Right renal pelvis (tissue), 4 donors: ENCODE measurements around the gene ATP9B. TPM values are rescaled to one million over a fixed set of nuclear protein-coding genes. Genes with fewer than 3 reads are reported as not detected.

Experiments used
- DNase-seq, 4 donors: peaks; one replicate each; pipeline ENCODE4 v3.0.0-alpha.2; 2013; ENCODE audit warnings: low read depth in 4 of 4, low spot score in 3 of 4, missing footprints in 1 of 4
- polyA plus RNA-seq, 4 donors: library from polyadenylated mRNA; unstranded; fragments of 120-200 nt; gene quantifications; one replicate each; pipeline ENCODE4 v1.2.1, GENCODE V29; 2013; ENCODE audit not compliant: insufficient read length in 4 of 4

The ATP9B gene
- polyA plus RNA-seq, 4 donors, result 29.0 to 39.0 (median 31.5) TPM

DNA sequence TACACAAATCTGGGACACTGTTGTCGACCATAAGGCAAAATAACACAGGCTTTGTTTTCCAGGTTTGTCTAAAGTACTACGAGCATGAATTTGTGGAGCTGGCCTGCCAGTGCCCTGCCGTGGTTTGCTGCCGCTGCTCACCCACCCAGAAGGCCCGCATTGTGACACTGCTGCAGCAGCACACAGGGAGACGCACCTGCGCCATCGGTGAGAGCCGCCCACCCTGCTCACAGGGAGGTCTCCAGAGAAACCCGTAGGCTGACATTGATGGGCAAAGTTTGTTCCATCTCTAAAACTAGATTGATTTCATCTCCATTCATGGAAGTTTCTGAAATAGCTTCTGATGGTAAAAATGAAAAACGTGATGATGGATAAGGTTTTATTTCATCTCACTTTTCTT lies 276.2 kb downstream of the ATP9B start:
- DNase-seq, result no peak

- no peak for DNase-seq
Measured at GRCh38 chr18:79345981-79346380, 276.8 kb downstream of the ATP9B start.

DNA sequence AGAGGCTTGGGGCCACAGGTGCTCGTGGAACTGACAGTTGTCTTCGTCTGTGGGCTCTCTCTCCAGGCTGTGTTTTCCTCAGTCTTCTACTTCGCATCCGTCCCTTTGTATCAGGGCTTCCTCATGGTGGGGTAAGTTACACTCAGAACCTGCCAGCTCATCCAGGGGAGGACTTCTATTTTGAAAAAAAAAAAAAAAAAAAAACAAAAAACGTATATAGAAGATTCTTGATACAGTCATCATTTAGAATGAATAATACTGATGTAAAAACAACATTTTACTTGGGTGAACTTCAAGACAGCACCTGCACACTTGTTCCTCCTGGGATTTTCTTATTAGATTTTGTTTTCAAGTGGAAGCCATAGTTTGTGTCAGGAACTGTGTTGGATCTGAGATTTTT lies 278.9 kb downstream of the ATP9B start:
- no peak for DNase-seq

DNA sequence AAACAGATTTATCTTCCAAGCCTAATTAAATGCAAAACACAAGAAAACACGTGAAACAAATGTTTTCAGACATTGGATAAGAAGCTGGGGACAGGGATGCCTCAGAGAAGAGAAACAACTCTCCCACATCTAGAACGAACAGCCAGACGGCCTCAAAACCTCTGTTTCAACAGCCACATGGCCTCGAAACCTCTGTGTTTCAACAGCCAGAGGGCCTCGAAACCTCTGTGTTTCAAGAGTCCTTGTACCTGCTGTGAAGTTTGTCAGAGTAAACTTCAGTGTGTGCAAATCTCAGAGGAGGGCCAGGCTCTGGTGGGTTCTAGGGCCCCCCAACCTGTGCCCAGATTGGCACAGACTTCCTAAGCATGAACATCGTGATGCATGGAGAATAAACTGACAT lies 283.2 kb downstream of the ATP9B start:
- no peak for DNase-seq

DNA sequence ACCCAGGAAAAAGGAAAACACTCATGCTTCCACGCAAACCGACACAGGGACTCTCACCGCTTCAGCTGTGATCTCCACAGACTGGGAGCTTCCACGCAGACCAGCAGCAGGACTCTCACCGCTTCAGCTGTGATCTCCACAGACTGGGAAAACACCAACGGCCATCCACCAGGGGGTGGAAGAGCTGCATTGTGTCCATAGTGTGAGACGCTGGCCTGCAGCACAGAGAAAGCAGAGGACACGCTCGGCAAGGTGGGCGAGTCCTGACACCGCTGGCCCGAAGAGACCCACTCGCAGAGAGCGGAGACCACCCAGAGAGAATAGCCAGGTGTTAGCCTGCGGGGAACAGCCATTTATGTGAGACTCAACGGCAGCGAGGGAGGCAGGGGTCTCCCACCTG lies 284.1 kb downstream of the ATP9B start:
- DNase-seq, result peak in 1 of 4 donors; percentile 22

GRCh38 chr18:79354350-79354749 lies 285.2 kb downstream of the ATP9B start:
- no peak for DNase-seq

GRCh38 chr18:79355433-79356335 lies 286.5 kb downstream of the ATP9B start:
- no peak for DNase-seq

- no peak for DNase-seq
Measured at GRCh38 chr18:79356435-79356834, 287.2 kb downstream of the ATP9B start.

GRCh38 chr18:79360933-79361332 lies 291.7 kb downstream of the ATP9B start:
- DNase-seq, result no peak

DNA sequence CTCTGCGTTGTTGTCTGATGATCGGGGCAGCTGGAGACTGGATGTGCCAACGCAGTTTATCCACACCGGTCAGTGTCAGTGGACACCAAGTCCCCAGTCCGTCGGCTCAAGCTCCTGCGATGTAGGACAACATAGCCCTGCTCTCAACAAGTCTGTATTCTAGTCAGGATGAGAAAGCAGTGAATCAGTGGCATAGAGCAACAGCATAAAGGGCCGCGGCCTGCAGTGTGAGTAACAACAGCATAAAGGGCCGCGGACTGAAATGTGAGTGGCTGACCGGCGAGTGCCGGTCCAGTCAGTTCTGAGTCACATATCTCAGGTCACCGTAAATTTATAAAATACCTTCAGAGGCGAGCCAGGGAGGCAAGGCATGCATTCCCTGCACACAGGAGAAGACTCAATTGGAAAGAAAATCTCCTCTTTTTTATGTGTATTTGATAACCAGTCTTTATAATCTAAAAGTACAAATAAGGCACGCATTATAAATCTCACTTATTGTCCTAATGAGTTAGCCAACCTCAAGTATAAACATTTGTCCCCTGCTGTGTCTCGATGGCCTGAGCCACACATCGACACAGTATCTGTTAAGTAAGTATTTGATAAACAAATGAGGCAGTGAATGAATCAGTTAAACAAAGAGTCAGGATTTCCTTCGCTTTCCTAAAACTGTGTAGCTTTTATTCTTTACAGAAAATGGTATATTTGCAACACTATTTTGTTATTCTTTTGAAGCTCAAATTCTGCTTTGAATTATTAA lies 292.8 kb downstream of the ATP9B start:
- DNase-seq, result no peak

GRCh38 chr18:79365701-79366100 lies 296.5 kb downstream of the ATP9B start:
- DNase-seq, result no peak

GRCh38 chr18:79366177-79367094 lies 297.2 kb downstream of the ATP9B start:
- no peak for DNase-seq

DNA sequence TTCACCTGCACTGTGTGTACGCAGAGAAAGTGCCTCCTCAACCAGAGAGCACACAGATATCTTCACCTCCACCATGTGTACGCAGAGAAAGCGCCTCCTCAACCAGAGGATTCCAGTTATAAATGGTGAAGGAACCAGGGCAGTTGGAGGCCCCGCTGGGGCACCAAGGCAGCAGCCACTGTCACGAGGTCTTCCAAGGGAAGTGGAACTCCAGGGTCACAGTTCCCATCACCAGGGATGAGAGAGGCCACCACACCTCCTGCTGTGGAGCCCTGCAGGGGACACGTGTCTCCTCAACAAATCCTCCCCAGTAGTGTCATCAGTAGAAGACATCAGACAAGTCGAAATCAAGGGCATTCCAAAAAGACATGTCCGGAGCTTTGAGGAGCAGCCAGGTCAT lies 298.3 kb downstream of the ATP9B start:
- no peak for DNase-seq

DNA sequence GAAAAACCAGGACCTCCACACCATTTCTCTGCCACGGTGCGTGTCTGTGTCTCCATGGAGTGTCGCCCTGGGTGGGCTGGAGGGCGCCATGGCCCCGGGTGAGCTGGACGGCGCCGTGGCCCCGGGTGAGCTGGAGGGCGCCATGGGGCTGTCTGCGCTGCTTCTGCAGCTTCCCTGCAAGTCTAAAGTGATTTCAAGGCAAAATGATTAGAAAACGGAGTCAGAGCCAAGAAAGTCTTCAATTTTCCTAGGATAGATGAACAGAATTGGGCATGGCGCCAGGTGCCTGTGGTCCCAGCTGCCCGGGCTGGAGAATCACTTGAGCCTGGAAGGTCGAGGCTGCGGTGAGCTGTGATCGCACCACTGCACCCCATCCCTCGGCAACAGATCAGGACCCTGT lies 298.8 kb downstream of the ATP9B start:
- DNase-seq, result no peak

DNA sequence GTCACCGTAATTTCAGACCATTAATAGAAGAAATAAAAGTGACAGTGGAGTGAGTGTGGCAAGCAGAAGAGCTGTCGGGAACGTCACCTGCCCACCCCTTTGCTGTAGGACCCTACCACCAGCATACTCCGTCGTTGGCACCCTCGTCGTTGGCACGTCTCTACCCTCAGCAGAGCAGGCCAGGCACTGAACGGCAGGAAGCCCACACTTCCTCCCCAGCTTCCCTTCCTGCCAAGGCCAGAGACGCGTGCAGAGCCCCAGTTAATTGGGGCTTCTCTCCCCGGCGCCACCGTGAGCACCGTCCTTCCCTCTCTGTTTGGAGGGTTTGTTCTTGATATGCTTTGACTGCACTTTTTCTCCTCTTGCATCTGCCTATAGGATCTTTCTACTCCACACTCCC lies 299.5 kb downstream of the ATP9B start:
- no peak for DNase-seq

DNA sequence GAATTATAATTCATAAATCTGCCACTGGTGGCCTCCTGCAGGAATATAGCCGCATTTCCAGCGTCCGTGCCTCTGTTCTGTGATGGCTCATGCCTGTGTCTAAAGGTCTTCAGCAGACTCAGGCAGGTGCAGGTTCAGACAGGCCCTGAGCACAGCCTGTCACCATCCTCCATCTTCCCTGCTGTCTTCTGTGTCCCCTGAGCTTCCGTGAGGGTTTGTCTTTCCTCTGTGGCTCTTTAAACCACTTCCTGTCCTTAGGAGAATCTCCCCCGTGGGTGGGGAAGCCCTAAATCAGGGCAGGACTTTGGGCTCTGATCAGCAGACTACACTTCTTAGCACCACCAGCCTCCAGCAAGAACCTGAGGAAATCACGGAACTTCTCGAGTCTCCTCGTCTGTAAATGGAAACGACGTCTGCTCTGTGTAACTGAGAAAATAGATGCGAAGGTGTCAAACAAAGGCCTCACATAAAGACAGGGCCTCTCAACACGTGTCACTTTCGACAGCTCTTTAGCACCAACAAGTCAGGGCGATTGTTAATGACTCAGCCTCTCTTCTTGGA lies 302.4 kb downstream of the ATP9B start:
- no peak for DNase-seq

GRCh38 chr18:79372461-79372860 lies 303.3 kb downstream of the ATP9B start:
- DNase-seq, result no peak

GRCh38 chr18:79372991-79373390 lies 303.8 kb downstream of the ATP9B start:
- no peak for DNase-seq

GRCh38 chr18:79373736-79374135 lies 304.5 kb downstream of the ATP9B start:
- no peak for DNase-seq

- DNase-seq, result no peak
Measured at GRCh38 chr18:79374408-79375171, 305.4 kb downstream of the ATP9B start.
